ENCODE data around the gene KRTAP9-8. TPM values are rescaled to one million over a fixed set of nuclear protein-coding genes. Genes with fewer than 3 reads are reported as not detected.

KRTAP9-8 gene
- total RNA-seq, 1 donor from 2014 or later, result not detected

DNA sequence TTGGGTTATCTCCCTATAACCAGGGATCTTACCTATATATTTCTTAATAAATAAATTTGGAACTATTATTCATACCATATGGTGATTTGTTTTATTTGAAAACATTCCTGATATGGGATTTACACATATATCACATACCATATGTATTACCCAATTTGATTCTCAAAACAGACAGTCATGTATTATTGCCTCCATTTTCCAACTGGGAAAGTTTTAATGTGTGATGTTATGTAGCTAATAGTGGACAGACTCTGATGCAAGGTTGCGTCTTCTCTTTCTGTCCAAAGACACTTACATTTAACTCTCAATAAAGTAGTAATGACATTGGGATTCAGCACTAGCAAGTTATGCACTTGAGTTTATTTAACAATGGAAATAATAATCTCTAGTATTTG lies 18.5 kb downstream of the KRTAP9-8 start:
- no peaks in the 10 kb centered on the region for H3K36me3 ChIP-seq
- H3K27ac ChIP-seq (replicated peaks), result no peak overlapping the region
- no peaks in the 10 kb centered on the region for H3K9me3 ChIP-seq (replicated peaks)
- no peak for DNase-seq
- peaks cover 91% of the 10 kb centered on the region for H3K27me3 ChIP-seq (ENCODE audit: low read depth)
- H3K4me1 ChIP-seq, result no peaks in the 10 kb centered on the region
- no peak overlapping the region for H3K4me3 ChIP-seq
- intact Hi-C loops (cut with micrococcal nuclease), result no loop called here
- TF ChIP-seq, protein P1, sequence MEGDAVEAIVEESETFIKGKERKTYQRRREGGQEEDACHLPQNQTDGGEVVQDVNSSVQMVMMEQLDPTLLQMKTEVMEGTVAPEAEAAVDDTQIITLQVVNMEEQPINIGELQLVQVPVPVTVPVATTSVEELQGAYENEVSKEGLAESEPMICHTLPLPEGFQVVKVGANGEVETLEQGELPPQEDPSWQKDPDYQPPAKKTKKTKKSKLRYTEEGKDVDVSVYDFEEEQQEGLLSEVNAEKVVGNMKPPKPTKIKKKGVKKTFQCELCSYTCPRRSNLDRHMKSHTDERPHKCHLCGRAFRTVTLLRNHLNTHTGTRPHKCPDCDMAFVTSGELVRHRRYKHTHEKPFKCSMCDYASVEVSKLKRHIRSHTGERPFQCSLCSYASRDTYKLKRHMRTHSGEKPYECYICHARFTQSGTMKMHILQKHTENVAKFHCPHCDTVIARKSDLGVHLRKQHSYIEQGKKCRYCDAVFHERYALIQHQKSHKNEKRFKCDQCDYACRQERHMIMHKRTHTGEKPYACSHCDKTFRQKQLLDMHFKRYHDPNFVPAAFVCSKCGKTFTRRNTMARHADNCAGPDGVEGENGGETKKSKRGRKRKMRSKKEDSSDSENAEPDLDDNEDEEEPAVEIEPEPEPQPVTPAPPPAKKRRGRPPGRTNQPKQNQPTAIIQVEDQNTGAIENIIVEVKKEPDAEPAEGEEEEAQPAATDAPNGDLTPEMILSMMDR (IDR thresholded peaks at IDR 0.05; ENCODE audit: borderline replicate concordance), result no peak

GRCh38 chr17:41258406-41258805 lies 20.6 kb downstream of the KRTAP9-8 start:
- no peak overlapping the region for H3K4me3 ChIP-seq
- no peaks in the 10 kb centered on the region for H3K9me3 ChIP-seq (replicated peaks)
- H3K4me1 ChIP-seq, result no peaks in the 10 kb centered on the region
- H3K27me3 ChIP-seq (ENCODE audit: low read depth), result peaks cover 87% of the 10 kb centered on the region
- intact Hi-C loops (cut with micrococcal nuclease), result no loop called here
- TF ChIP-seq, protein P1 (IDR thresholded peaks at IDR 0.05; ENCODE audit: borderline replicate concordance), result no peak
- no peak overlapping the region for H3K27ac ChIP-seq (replicated peaks)
- DNase-seq, result no peak
- no peaks in the 10 kb centered on the region for H3K36me3 ChIP-seq

- Histone ChIP-seq H3K4me3 (no peak overlapping the region), H3K27me3 (ENCODE audit: low read depth) (peaks cover 57% of the 10 kb centered on the region), H3K36me3 (no peaks in the 10 kb centered on the region), H3K27ac (replicated peaks) (no peak overlapping the region), H3K4me1 (no peaks in the 10 kb centered on the region), H3K9me3 (replicated peaks) (no peaks in the 10 kb centered on the region)
- TF ChIP-seq, protein P1 (IDR thresholded peaks at IDR 0.05; ENCODE audit: borderline replicate concordance), result no peak
- intact Hi-C loops (cut with micrococcal nuclease), result no loop called here
- no peak for DNase-seq
Observed at GRCh38 chr17:41263212-41263611, 25.4 kb downstream of the KRTAP9-8 start.

DNA sequence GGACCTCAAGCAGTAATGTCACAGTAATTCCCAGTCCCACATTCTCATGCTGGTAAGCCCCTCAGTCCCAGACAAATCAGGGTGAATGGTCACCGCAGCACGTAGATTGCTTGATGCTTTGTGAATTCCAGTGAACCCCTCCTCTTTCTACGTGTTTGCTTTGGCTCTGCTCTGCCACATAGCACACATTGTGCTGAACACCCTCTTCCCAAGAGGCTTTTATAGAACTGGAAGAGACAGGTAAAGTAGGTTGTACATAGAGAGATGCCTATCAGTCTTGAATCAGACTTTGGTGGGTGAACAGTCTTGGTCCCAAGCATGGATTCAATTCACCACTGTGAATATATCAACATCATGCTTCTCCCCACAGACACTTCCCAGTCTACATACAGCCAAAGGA lies 26.8 kb downstream of the KRTAP9-8 start:
- H3K27ac ChIP-seq (replicated peaks), result no peak overlapping the region
- no peak for DNase-seq
- no peaks in the 10 kb centered on the region for H3K4me1 ChIP-seq
- intact Hi-C loops (cut with micrococcal nuclease), result no loop called here
- no peak overlapping the region for H3K4me3 ChIP-seq
- H3K36me3 ChIP-seq, result no peaks in the 10 kb centered on the region
- H3K27me3 ChIP-seq (ENCODE audit: low read depth), result peaks cover 43% of the 10 kb centered on the region
- no peaks in the 10 kb centered on the region for H3K9me3 ChIP-seq (replicated peaks)
- TF ChIP-seq, protein P1 (IDR thresholded peaks at IDR 0.05; ENCODE audit: borderline replicate concordance), result no peak

DNA sequence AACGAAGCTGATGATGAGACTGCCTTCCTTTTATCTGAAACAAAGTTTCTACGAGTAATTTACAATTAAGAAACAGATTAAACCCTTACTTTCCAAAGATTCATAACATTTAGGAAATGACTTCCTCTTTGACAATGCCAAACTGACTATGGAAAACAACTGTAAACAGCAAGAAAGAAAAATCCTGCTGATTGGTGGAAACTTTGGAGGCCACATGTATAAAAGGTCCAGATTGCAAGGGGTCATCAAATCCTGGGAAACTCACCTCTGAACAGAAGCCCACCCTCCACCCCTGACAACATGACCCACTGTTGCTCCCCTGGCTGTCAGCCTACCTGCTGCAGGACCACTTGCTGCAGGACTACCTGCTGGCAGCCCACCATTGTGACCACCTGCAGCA lies 27.3 kb downstream of the KRTAP9-8 start, which contains the start of gene KRTAP9-6:
TSS of gene KRTAP9-6 (plus strand) at position 301 of the 400 bp plus-strand sequence. CDS start at position 301, 0 bp downstream.
- Histone ChIP-seq H3K4me1 (no peaks in the 10 kb centered on the region), H3K27me3 (ENCODE audit: low read depth) (peaks cover 39% of the 10 kb centered on the region), H3K9me3 (replicated peaks) (no peaks in the 10 kb centered on the region), H3K4me3 (no peak within 1 kb of the TSS), H3K36me3 (no peaks in the 10 kb centered on the region), H3K27ac (replicated peaks) (no peak within 1 kb of the TSS)
- intact Hi-C loops (cut with micrococcal nuclease), result no loop called here
- DNase-seq, result no peak
- TF ChIP-seq, protein P1 (IDR thresholded peaks at IDR 0.05; ENCODE audit: borderline replicate concordance), result no peak
